ENCODE measurements around the gene C1QTNF12. TPM values are rescaled to one million over a fixed set of nuclear protein-coding genes. Genes with fewer than 3 reads are reported as not detected.

Gene C1QTNF12
- total RNA-seq, 2 experiments from 2014 or later: 1.8 to 2.2 TPM

DNA sequence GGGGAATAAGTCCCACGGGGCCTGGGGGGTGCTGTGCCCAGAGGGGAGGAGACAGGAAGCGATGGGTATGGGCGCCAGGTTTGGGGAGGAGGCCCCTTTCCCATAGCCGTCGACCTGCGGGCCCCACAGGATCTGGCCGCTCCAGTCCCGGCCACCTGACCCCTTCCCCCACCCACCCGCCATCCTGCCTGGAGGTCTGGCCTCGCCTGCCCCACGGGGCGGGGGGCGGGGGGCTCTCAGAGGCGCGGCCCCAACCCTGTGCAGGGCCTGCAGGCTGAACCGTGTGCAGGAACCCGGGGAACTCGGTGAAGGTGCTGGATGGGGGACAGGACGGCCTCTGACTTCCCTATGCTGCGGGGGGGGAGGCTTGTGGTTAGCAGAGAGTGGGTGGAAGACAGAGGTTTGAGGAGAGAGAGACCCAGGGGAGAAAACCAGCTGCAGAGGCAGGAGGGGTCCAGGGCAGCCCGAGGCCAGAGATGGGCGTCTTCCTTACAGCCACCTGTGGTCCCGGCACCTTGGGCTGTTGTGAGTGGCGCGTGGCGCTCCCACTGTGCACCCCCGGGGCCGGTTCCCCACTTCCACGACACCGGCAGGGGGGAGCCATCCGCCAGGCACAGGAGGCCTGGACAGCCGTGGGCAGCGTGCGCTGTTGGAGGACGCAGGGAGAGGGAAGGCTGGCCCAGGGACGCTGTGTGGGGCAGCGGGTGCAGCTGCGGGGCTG, 37.6 kb downstream of the C1QTNF12 start:
- Mint-ChIP-seq H3K4me1 (ENCODE audit: low read depth) (peaks cover 43% of the 10 kb centered on the region), H3K9me3 (ENCODE audit: insufficient read depth) (no peaks in the 10 kb centered on the region), H3K36me3 (ENCODE audit: low read depth) (no peaks in the 10 kb centered on the region), H3K4me3 (peak overlapping the region; percentile 73), H3K27me3 (ENCODE audit: low read depth) (no peaks in the 10 kb centered on the region), H3K27ac (peak overlapping the region; percentile 94)
- CTCF ChIA-PET: interaction anchor here (1.8 to 2.3 kb wide), 2 partner anchors 86 to 87 kb away, joined by 6 to 16 read pairs; no protein-coding TSS in a partner anchor
- ATAC-seq (no peak), DNase-seq (peak; percentile 51)
- POLR2A ChIA-PET: interaction anchor here (0.7 to 1.8 kb wide), 3 partner anchors 22 to 37 kb away, joined by 3 to 10 read pairs (median 5); no protein-coding TSS in a partner anchor

DNA sequence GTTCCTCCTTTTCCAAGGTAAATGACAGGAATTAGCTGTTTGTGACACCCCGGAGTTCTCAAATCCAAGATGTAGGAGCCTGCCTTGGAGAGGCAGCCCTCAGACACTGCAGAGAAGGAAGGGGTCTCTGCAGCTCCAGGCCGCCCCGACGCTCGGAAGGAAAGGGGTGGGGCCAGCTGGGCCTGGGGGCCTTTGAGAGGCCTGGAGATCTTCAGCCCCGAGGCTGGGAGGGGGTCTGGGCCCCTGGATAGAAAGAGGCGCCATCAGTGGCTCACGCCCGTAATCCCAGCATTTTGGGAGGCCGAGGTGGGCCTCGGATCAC, 39.0 kb downstream of the C1QTNF12 start:
- no peaks in the 10 kb centered on the region for H3K36me3 Mint-ChIP-seq (ENCODE audit: low read depth)
- no peak overlapping the region for H3K27ac Mint-ChIP-seq
- no peaks in the 10 kb centered on the region for H3K27me3 Mint-ChIP-seq (ENCODE audit: low read depth)
- ChIA-PET POLR2A (interaction anchor here (0.5 to 1.8 kb wide), 6 partner anchors 23 to 195 kb away, joined by 3 to 10 read pairs (median 3); no protein-coding TSS in a partner anchor), CTCF (interaction anchor here (2.3 kb wide), 1 partner anchor 86 kb away, joined by 16 read pairs; no protein-coding TSS in a partner anchor)
- DNase-seq: no peak
- H3K9me3 Mint-ChIP-seq (ENCODE audit: insufficient read depth): no peaks in the 10 kb centered on the region
- ATAC-seq: no peak
- peaks cover 35% of the 10 kb centered on the region for H3K4me1 Mint-ChIP-seq (ENCODE audit: low read depth)
- H3K4me3 Mint-ChIP-seq: no peak overlapping the region

DNA sequence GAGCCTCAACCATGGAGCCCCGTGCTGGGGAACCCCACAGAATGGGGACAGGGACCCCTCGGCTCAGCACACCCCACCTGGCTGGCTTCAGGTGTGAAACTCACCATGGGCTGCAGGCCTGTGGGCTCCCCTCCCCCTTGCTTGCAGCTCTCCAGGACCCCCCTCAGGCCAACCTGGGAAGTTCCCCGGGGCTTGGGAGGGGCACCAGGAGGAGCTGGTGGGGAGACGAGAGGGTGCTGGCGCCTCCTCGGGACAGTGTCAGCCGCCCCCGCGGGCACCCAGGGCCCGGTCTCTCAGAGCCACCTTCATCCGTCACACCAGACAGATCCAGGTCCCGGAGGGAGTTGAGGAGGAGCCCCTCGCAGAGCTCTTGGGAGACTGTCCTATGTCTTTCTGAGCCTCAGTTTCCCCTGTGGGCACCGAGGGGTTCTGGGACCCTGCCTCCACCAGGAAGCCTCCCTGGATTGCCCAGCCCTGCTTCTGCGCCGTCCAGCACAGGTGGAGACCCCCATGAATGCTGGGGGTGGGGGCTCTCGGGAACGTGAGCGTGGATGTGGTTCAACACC, 39.5 kb downstream of the C1QTNF12 start:
- Mint-ChIP-seq H3K36me3 (ENCODE audit: low read depth) (no peaks in the 10 kb centered on the region), H3K27ac (no peak overlapping the region), H3K4me3 (peak overlapping the region; percentile 61), H3K27me3 (ENCODE audit: low read depth) (no peaks in the 10 kb centered on the region), H3K9me3 (ENCODE audit: insufficient read depth) (no peaks in the 10 kb centered on the region), H3K4me1 (ENCODE audit: low read depth) (peaks cover 33% of the 10 kb centered on the region)
- ChIA-PET POLR2A (interaction anchor here (0.5 to 1.8 kb wide), 6 partner anchors 24 to 194 kb away, joined by 3 to 10 read pairs (median 3); no protein-coding TSS in a partner anchor), CTCF (interaction anchor here (2.3 kb wide), 1 partner anchor 85 kb away, joined by 16 read pairs; no protein-coding TSS in a partner anchor)
- ATAC-seq (no peak), DNase-seq (no peak)

DNA sequence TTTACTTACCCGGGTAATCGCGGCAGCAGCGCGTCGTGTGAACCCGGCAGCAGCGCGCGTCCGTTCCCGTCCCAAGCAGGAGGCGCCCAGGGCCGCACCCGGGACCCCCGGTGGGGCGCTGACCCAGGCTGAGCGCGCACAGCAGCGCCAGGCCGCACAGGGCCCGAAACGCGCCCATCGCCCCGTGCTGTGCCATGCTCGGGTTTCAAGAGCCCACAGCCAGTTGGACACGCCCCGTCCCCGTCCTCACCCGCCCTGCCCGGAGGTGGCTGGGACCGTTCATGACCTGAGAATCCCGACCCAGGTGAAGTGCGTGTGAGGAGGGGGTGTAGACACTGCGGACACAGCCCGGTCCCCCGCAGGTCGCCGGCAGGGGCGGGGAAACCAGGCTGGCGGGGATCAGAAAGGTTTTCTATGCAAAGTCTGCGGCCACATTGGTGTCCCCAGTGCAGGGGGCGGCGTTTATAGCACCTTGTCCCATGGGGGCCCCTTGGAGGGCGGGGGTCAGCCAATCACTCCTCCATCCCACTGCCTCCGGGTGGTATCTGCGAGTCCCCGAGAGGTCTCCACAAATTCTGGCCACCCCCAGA, 40.1 kb downstream of the C1QTNF12 start, which contains the start of gene TNFRSF18:
Gene TNFRSF18, minus strand, starts transcription at position 217 of the 590 bp plus-strand sequence. Its CDS starts 21 bp downstream, at position 196.
- H3K4me3 Mint-ChIP-seq: peak within 1 kb of the TSS; percentile 61
- DNase-seq (no peak), ATAC-seq (peak; percentile 32)
- H3K27me3 Mint-ChIP-seq (ENCODE audit: low read depth): no peaks in the 10 kb centered on the region
- POLR2A ChIA-PET: no interaction called here
- CTCF ChIA-PET: interaction anchor here (2.3 to 2.6 kb wide), 2 partner anchors 84 kb away, joined by 10 to 16 read pairs; no protein-coding TSS in a partner anchor
- peaks cover 31% of the 10 kb centered on the region for H3K4me1 Mint-ChIP-seq (ENCODE audit: low read depth)
- H3K9me3 Mint-ChIP-seq (ENCODE audit: insufficient read depth): no peaks in the 10 kb centered on the region
- H3K36me3 Mint-ChIP-seq (ENCODE audit: low read depth): no peaks in the 10 kb centered on the region
- peak within 1 kb of the TSS; percentile 43 for H3K27ac Mint-ChIP-seq

DNA sequence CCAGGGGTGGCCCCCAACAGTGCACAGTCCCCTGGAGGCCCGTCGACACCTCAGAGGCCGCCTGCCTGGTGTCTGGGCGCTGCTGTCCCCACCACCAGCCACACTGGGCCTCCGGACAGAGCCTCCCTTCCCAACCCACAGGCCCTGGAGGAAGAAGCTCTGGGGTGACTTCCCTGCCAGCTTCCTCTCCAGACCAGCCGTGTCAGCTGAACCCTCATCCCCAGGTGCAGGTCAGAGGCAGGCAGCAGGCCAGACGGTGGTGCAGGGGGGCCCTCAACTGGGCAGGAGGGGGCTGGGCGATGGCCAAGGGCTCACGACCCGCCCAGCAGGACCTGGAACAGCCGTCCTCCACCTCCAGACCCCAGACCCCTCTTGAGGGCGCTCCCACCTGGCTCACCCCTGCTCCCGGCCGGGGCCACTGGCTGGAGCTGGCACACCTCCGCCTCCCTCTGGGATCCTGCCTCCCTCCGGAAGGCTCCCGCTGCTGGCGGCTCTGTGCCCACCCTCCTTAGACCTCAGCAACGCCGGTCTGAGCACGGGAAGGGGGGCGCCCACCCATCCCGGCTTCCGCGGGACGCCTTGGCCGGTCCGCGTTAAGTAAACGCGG, 40.6 kb downstream of the C1QTNF12 start:
- peaks cover 31% of the 10 kb centered on the region for H3K4me1 Mint-ChIP-seq (ENCODE audit: low read depth)
- ATAC-seq: no peak
- POLR2A ChIA-PET: interaction anchor here (1.1 to 1.3 kb wide), 3 partner anchors 25 to 193 kb away, joined by 3 read pairs; partner anchors contain the start of gene ISG15
- no peak overlapping the region for H3K27ac Mint-ChIP-seq
- CTCF ChIA-PET: interaction anchor here (1.1 to 2.6 kb wide), 2 partner anchors 47 to 84 kb away, joined by 4 to 10 read pairs; no protein-coding TSS in a partner anchor
- no peaks in the 10 kb centered on the region for H3K27me3 Mint-ChIP-seq (ENCODE audit: low read depth)
- no peaks in the 10 kb centered on the region for H3K9me3 Mint-ChIP-seq (ENCODE audit: insufficient read depth)
- DNase-seq: no peak
- no peaks in the 10 kb centered on the region for H3K36me3 Mint-ChIP-seq (ENCODE audit: low read depth)
- peak overlapping the region; percentile 61 for H3K4me3 Mint-ChIP-seq

DNA sequence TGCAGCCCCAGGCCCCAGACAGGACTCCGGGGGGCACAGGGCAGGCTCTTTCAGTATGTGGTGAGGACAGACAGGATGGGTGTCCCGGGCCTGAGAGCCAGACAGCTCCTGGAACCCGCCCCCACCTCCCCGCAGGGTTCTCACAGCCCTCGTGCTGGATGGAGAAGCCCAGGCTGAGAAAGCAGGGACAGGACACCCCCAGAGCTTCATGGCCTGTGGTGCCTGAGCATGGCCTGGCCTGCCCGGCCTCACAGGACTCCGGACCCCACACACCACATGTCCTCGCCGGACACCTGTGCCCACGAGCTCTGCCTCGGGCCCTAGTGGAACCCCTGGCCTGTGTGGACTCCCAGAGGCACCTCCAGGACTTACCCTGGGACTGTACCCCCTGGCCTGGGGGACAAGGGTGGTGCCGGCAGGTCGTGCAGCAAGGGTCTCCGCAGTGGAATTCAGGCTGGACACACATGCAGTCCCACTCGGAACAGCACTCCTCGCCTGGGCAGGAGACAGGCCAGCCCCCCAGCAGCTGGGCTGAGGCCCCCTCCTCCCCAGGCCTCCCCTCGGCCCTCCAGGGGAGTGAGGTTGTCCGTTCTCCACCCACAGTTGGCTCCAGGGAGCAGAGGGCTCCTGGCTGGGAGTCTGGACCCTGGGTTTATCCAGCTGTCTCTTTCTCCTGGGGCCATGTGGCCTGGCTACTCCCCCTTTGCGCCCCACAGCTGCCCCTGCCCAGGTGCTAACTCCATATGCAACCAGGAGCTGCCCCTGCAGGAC, 41.3 kb downstream of the C1QTNF12 start:
- Mint-ChIP-seq H3K27ac (no peak overlapping the region), H3K36me3 (ENCODE audit: low read depth) (no peaks in the 10 kb centered on the region), H3K9me3 (ENCODE audit: insufficient read depth) (no peaks in the 10 kb centered on the region), H3K27me3 (ENCODE audit: low read depth) (no peaks in the 10 kb centered on the region), H3K4me3 (peak overlapping the region; percentile 59), H3K4me1 (ENCODE audit: low read depth) (peaks cover 36% of the 10 kb centered on the region)
- ATAC-seq (no peak), DNase-seq (no peak)
- ChIA-PET POLR2A (interaction anchor here (1.1 to 1.3 kb wide), 3 partner anchors 26 to 192 kb away, joined by 3 read pairs; partner anchors contain the start of gene ISG15), CTCF (interaction anchor here (1.1 to 2.6 kb wide), 2 partner anchors 47 to 83 kb away, joined by 4 to 10 read pairs; no protein-coding TSS in a partner anchor)

DNA sequence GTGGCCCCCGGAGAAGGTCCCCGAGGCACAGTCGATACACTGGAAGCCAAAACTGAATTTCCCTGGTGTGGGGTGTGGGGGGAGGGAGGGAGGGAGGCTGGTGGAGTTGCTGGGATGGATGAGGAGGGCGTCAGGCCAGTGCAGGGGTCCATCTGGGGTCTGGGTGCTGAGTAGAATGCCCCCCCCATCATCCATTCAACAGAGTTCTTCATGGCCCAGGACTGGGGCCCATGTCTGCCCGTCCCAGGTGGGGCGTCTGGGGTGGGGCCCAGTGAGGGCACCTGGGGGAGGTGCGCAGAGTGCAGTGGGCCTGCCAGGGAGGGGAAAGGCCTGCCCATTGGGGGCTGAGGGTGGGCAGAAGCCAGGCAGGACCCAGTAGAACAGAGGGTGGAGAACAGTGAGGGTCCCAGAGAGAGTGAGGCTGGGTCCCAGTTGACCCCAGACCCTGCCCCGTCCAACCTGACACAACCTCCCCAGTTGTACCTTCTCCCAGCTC, 42.0 kb downstream of the C1QTNF12 start:
- ATAC-seq: no peak
- Mint-ChIP-seq H3K9me3 (ENCODE audit: insufficient read depth) (no peaks in the 10 kb centered on the region), H3K36me3 (ENCODE audit: low read depth) (no peaks in the 10 kb centered on the region), H3K4me3 (no peak overlapping the region), H3K27me3 (ENCODE audit: low read depth) (no peaks in the 10 kb centered on the region), H3K4me1 (ENCODE audit: low read depth) (peaks cover 40% of the 10 kb centered on the region), H3K27ac (no peak overlapping the region)
- POLR2A ChIA-PET: interaction anchor here (1.1 to 1.3 kb wide), 3 partner anchors 27 to 191 kb away, joined by 3 read pairs; partner anchors contain the start of gene ISG15
- CTCF ChIA-PET: interaction anchor here (2.6 kb wide), 1 partner anchor 82 kb away, joined by 10 read pairs; no protein-coding TSS in a partner anchor
- no peak for DNase-seq

DNA sequence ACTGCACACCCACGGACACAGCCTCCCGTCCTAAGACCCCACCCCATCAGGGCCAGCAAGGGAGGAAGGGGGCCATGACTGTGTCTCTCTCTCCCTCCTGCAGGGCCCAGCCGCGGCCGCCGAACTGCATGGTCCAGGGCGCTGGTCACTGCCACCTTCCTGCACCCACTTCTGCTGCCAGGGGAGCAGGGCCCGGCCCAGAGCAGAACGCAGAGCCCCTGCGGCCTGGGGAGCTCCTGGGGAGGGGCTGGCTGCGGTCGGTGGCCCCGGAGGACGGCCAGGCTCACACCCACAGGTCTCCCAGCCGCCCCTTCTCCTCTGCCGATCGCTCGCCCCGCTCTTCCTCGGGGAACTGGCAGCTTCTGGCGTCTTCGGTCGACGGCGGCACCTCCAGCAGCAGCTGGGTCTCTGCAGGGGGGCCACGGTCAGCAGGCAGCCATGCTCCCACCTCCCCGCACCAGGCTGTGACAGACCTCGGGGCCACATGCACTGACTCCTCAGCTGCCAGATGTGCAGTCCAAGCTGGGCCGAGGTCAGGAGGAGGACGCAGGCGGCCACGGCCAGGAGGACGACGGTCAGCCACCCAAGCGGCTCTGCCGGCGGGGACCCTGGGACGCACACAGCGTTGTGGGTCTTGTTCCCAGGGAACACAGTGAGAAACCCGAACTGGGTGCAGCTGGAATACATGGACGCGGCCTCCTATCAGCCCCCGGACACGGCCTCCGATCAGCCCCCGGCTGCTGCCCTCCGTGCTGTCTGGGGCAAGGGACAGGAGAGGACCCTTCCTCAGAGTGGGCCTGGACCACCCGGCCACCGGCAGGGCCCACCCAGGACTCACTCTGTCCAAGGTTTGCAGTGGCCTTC, 42.7 kb downstream of the C1QTNF12 start:
- Mint-ChIP-seq H3K27me3 (ENCODE audit: low read depth) (no peaks in the 10 kb centered on the region), H3K36me3 (ENCODE audit: low read depth) (no peaks in the 10 kb centered on the region), H3K27ac (peak overlapping the region; percentile 77), H3K4me3 (no peak overlapping the region), H3K9me3 (ENCODE audit: insufficient read depth) (no peaks in the 10 kb centered on the region), H3K4me1 (ENCODE audit: low read depth) (peaks cover 37% of the 10 kb centered on the region)
- DNase-seq: no peak
- ChIA-PET CTCF (interaction anchor here (2.6 kb wide), 1 partner anchor 81 kb away, joined by 10 read pairs; no protein-coding TSS in a partner anchor), POLR2A (no interaction called here)
- no peak for ATAC-seq

DNA sequence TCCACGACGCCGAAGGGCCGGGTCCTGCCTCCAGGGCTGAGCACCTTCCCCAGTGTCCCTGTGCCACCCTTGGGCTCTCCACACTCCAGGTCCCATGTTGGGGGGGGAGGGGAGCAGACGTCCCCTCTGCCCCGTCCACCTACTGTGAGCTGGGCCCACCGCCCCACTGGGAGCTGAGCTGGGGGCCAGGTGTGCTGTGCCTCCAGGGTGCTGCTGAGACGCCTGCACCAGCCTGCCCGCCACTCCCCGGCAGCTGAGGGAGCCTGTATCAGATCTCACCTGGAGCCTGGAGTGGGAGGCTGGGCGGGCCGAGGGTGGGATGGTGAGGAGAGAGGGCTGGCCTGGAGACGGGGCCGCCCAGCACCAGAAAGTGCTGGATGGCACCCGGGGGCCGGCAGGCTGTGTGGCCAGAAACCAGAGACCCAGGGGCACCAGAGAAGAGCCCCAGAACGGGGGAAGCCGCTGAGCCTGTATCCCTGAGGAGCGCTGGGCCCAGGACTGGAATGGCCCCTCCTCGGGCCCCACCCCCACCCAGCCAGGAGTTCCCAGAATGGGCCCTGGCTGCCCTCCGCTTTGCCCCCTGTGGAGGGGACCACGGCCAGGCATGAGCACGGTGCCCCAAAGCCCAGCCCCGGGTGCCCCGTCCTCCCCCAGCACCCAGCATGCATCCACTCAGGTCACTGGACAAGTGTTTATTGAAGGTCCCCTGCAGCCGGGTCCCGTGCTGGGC, 43.5 kb downstream of the C1QTNF12 start:
- ChIA-PET POLR2A (no interaction called here), CTCF (no interaction called here)
- Mint-ChIP-seq H3K27ac (no peak overlapping the region), H3K27me3 (ENCODE audit: low read depth) (no peaks in the 10 kb centered on the region), H3K36me3 (ENCODE audit: low read depth) (no peaks in the 10 kb centered on the region), H3K4me1 (ENCODE audit: low read depth) (peaks cover 30% of the 10 kb centered on the region), H3K4me3 (no peak overlapping the region), H3K9me3 (ENCODE audit: insufficient read depth) (no peaks in the 10 kb centered on the region)
- ATAC-seq (no peak), DNase-seq (no peak)

All from activated CD8-positive, alpha-beta T cell treated with anti-CD3 and anti-CD28 coated beads, Interleukin-2, amount 10 ng/mL, durations not matched to agents 7 days and 5 days (primary cell).